ENCODE measurements around the gene CREB1.
"Not testable (repeated sequence)": the region's sequence is repeated elsewhere in the genome, so short reads cannot be mapped to it uniquely, and the experiment has no call there.

CREB1 gene

DNA sequence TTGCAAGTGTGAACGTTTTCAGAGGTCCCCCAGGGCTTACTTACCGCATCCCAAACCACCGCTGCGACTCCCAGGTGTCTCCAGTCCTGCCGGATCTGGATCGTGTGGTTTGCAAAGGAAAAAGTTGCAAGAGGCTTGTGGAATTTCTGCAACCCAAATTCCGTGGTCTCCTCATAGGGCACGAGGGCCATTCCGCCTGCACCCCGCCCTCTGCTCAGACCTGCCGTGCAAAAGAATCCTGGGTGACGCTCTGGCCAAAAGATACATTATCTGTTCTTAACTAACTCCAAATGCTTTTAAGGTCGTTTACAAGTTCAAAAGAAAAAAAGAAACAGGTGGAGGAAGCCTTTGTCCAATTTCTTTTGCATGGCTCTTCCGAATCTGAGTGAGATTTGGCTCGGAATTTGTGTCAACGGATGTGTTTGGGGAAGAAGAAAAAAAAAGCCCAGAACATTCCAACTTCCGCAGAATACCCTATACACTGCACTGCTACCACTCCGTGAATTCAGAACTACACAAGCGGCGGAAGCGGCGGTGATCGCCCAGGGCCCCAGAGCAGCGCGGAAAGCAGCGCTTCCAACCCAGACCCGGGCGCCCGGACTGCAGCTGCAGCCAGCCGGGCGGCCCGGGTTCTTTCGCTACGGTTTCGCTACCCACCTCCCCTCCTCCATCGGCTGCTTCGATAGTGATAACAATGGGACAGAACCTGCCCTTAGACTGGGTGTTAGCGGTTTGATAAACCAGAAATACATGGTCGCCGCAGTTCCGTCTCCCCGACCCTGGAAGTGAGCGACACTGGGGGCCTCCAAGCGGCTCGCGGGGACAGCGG, 94.6 kb downstream of the CREB1 start:
- Histone ChIP-seq H3K27ac (ENCODE audit: low read length) (no peak overlapping the region), H3K9ac (ENCODE audit: low read depth, low read length) (peak overlapping the region; percentile 98), H3K9me3 (ENCODE audit: insufficient read depth, low read depth, low read length) (no peaks in the 10 kb centered on the region), H3K4me3 (ENCODE audit: low read length) (peak overlapping the region; percentile 99), H3K4me1 (ENCODE audit: insufficient read depth, low read length) (peaks cover 6% of the 10 kb centered on the region; the same call in 1 of the 2 replicates), H3K36me3 (ENCODE audit: insufficient read depth, low read depth, low read length) (peaks cover 39% of the 10 kb centered on the region), H3K27me3 (ENCODE audit: insufficient read depth, low read length) (no peaks in the 10 kb centered on the region)

DNA sequence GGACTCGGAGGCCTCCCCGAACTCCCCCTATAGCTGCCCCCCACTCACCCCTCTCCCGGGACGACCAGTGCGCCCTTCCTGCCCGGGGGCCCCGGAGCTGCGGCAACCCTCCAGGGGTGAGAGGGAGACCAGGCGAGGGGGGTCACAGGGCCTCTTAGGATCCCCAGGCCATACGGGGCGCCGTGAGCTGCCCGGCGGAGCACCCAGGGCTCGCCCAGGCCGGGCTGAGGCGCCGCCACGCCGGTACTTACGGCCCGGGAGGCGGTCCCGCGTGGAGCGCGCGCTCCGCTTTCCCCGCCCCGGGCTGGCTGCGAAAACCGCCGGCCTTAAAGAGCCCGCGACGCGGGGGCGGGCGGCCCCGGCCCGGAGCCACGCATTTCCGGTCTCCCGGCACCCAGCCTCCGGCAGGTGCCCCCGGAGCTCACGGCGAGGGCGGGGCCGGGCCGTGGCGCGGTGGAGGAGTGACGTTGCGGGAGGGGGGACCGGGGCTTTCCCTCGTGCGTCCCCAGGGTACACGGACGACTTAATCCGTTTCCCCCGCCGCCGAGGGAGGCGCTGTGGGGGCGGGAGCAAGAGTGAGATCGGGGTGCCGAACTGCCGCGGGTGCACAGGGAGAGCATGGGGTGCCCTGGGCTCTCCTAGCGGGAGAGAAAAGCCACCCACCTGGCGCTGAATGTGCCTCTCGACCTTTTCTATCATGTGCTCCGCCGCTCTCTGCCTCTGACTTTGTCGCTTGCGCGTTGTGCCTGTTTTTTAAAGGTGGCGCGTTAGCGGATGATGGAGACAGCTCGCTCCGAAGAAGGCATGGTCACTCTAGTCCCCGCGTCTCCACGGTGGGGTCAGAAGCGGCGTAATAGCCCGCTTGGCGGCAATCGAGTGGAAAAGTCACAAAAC, 95.5 kb downstream of the CREB1 start, which contains the start of gene METTL21A:
Gene METTL21A (minus strand): TSS at position 381 of the 894 bp plus-strand sequence. CDS start 1,019 bp downstream, outside the sequence.
- H3K9me3 ChIP-seq (ENCODE audit: insufficient read depth, low read depth, low read length) = no peaks in the 10 kb centered on the region
- no peaks in the 10 kb centered on the region for H3K27me3 ChIP-seq (ENCODE audit: insufficient read depth, low read length)
- peak within 1 kb of the TSS; percentile 98 for H3K9ac ChIP-seq (ENCODE audit: low read depth, low read length)
- H3K4me3 ChIP-seq (ENCODE audit: low read length) = peak within 1 kb of the TSS; percentile 99
- peaks cover 33% of the 10 kb centered on the region for H3K36me3 ChIP-seq (ENCODE audit: insufficient read depth, low read depth, low read length)
- H3K4me1 ChIP-seq (ENCODE audit: insufficient read depth, low read length) = peaks cover 6% of the 10 kb centered on the region; the same call in 1 of the 2 replicates
- H3K27ac ChIP-seq (ENCODE audit: low read length) = peak within 1 kb of the TSS; percentile 87

DNA sequence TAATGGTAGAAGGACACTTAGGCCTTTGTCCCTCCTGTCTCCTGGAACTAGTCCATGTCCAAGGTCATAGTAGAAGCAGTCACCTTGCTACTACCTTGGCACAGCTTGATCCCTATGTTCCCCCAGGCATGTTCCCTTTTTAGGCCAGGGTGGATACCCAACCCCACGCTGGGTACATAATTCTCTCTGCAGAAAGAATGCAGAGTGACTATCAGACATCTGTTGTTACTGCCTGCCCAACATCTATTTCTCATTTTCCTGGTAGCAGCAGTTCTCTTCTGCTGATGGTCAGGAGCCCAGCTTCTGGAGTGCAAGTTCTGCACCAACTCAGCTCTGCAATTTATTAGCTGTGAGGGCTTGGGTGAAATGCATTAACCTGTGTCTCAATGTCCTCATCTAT, 99.8 kb downstream of the CREB1 start:
- Histone ChIP-seq H3K4me3 (ENCODE audit: low read length) (no peak overlapping the region), H3K4me1 (ENCODE audit: insufficient read depth, low read length) (no peaks in the 10 kb centered on the region), H3K9me3 (ENCODE audit: insufficient read depth, low read depth, low read length) (no peaks in the 10 kb centered on the region), H3K27ac (ENCODE audit: low read length) (no peak overlapping the region), H3K36me3 (ENCODE audit: insufficient read depth, low read depth, low read length) (no peaks in the 10 kb centered on the region), H3K9ac (ENCODE audit: low read depth, low read length) (no peak overlapping the region), H3K27me3 (ENCODE audit: insufficient read depth, low read length) (no peaks in the 10 kb centered on the region)

DNA sequence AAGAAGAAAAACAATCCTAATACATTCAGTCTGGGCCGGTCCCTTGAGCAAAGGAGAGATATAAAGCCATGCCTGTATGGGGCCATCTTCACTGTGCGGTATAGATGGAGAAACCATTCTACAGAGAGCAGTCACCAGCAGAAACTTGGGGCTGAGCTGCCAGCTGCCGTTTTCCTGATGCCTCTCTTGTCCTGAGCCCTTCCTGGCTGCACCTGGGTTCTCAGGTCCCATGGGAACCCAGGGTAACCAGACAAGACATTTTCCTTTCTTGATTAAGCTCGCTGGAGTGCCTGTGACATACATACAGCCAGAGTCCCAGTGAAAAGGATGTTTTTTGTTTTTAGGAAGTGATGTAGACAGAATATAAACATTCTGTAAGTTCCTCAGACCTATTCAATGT, 100.7 kb downstream of the CREB1 start:
- H3K9me3 ChIP-seq (ENCODE audit: insufficient read depth, low read depth, low read length) = no peaks in the 10 kb centered on the region
- H3K27ac ChIP-seq (ENCODE audit: low read length) = no peak overlapping the region
- H3K27me3 ChIP-seq (ENCODE audit: insufficient read depth, low read length) = no peaks in the 10 kb centered on the region
- H3K36me3 ChIP-seq (ENCODE audit: insufficient read depth, low read depth, low read length) = no peaks in the 10 kb centered on the region
- H3K9ac ChIP-seq (ENCODE audit: low read depth, low read length) = no peak overlapping the region
- H3K4me3 ChIP-seq (ENCODE audit: low read length) = no peak overlapping the region
- no peaks in the 10 kb centered on the region for H3K4me1 ChIP-seq (ENCODE audit: insufficient read depth, low read length)

GRCh38 chr2:207632575-207633493, 103.1 kb downstream of the CREB1 start:
- H3K4me3 ChIP-seq (ENCODE audit: low read length) = no peak overlapping the region
- H3K4me1 ChIP-seq (ENCODE audit: insufficient read depth, low read length) = no peaks in the 10 kb centered on the region
- H3K9me3 ChIP-seq (ENCODE audit: insufficient read depth, low read depth, low read length) = no peaks in the 10 kb centered on the region
- no peaks in the 10 kb centered on the region for H3K27me3 ChIP-seq (ENCODE audit: insufficient read depth, low read length)
- H3K9ac ChIP-seq (ENCODE audit: low read depth, low read length) = no peak overlapping the region
- no peaks in the 10 kb centered on the region for H3K36me3 ChIP-seq (ENCODE audit: insufficient read depth, low read depth, low read length)
- no peak overlapping the region for H3K27ac ChIP-seq (ENCODE audit: low read length)

DNA sequence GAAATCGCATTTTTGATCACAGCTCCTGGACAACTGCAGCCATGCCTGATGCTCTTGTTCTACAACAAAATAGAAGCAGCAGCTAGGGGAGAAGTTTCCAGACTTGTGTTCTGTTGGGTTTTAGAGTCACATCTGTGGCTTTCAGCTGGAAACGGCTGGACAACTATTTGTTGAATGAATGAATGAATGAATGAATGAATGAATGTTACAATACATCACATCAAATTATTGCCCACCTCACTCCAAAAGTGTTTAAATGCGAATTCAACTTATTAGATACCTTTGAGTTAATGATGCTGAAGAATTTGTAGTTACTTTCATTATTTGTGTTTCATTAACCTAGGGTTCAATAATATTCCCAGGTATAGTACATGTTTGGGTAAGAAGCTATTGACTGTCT, 103.9 kb downstream of the CREB1 start:
- Histone ChIP-seq H3K27ac (ENCODE audit: low read length) (no peak overlapping the region), H3K36me3 (ENCODE audit: insufficient read depth, low read depth, low read length) (no peaks in the 10 kb centered on the region), H3K9me3 (ENCODE audit: insufficient read depth, low read depth, low read length) (no peaks in the 10 kb centered on the region), H3K9ac (ENCODE audit: low read depth, low read length) (no peak overlapping the region), H3K4me3 (ENCODE audit: low read length) (no peak overlapping the region), H3K27me3 (ENCODE audit: insufficient read depth, low read length) (no peaks in the 10 kb centered on the region), H3K4me1 (ENCODE audit: insufficient read depth, low read length) (no peaks in the 10 kb centered on the region)

GRCh38 chr2:207635468-207636200, 105.9 kb downstream of the CREB1 start:
- Histone ChIP-seq H3K9ac (ENCODE audit: low read depth, low read length) (no peak overlapping the region), H3K4me1 (ENCODE audit: insufficient read depth, low read length) (no peaks in the 10 kb centered on the region), H3K36me3 (ENCODE audit: insufficient read depth, low read depth, low read length) (no peaks in the 10 kb centered on the region), H3K27ac (ENCODE audit: low read length) (no peak overlapping the region), H3K27me3 (ENCODE audit: insufficient read depth, low read length) (no peaks in the 10 kb centered on the region), H3K9me3 (ENCODE audit: insufficient read depth, low read depth, low read length) (no peaks in the 10 kb centered on the region), H3K4me3 (ENCODE audit: low read length) (no peak overlapping the region)

- H3K27me3 ChIP-seq (ENCODE audit: insufficient read depth, low read length); H3K4me1 ChIP-seq (ENCODE audit: insufficient read depth, low read length); H3K4me3 ChIP-seq (ENCODE audit: low read length); H3K36me3 ChIP-seq (ENCODE audit: insufficient read depth, low read depth, low read length); H3K27ac ChIP-seq (ENCODE audit: low read length); H3K9me3 ChIP-seq (ENCODE audit: insufficient read depth, low read depth, low read length); H3K9ac ChIP-seq (ENCODE audit: low read depth, low read length): not testable (repeated sequence)
These were observed 109.5 kb downstream of the CREB1 start for GRCh38 chr2:207639288-207639687.

DNA sequence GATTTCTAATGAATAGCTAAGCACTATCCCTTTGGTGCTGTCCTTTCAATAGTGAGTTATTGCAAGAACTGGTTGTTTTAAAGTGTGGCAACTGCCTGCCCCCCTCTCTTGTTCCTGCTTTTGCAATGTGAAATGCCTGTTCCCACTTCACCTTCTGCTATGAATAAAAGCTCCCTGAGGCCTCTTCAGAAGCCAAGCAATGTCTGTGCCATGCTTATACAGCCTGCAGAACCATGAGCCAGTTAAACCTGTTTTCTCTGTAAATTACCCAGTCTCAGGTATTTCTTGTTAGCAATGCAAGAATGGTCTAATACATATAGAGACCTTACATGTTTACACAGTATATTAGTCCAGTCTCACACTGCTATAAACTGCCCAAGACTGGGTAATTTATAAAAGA, 110.4 kb downstream of the CREB1 start:
- no peaks in the 10 kb centered on the region for H3K9me3 ChIP-seq (ENCODE audit: insufficient read depth, low read depth, low read length)
- H3K27me3 ChIP-seq (ENCODE audit: insufficient read depth, low read length) = no peaks in the 10 kb centered on the region
- no peak overlapping the region for H3K27ac ChIP-seq (ENCODE audit: low read length)
- H3K4me3 ChIP-seq (ENCODE audit: low read length) = no peak overlapping the region
- H3K4me1 ChIP-seq (ENCODE audit: insufficient read depth, low read length) = no peaks in the 10 kb centered on the region
- H3K9ac ChIP-seq (ENCODE audit: low read depth, low read length) = no peak overlapping the region
- no peaks in the 10 kb centered on the region for H3K36me3 ChIP-seq (ENCODE audit: insufficient read depth, low read depth, low read length)

GRCh38 chr2:207640661-207641060, 110.9 kb downstream of the CREB1 start:
- H3K9me3 ChIP-seq (ENCODE audit: insufficient read depth, low read depth, low read length) = no peaks in the 10 kb centered on the region
- H3K9ac ChIP-seq (ENCODE audit: low read depth, low read length) = no peak overlapping the region
- no peaks in the 10 kb centered on the region for H3K36me3 ChIP-seq (ENCODE audit: insufficient read depth, low read depth, low read length)
- H3K27me3 ChIP-seq (ENCODE audit: insufficient read depth, low read length) = no peaks in the 10 kb centered on the region
- H3K4me3 ChIP-seq (ENCODE audit: low read length) = no peak overlapping the region
- no peaks in the 10 kb centered on the region for H3K4me1 ChIP-seq (ENCODE audit: insufficient read depth, low read length)
- H3K27ac ChIP-seq (ENCODE audit: low read length) = no peak overlapping the region
